Activated naive CD8-positive, alpha-beta T cell (primary cell): ENCODE results near the gene TNFRSF9.
A peak's percentile ranks its signal among the peaks of the same experiment; 100 is the strongest.

ENCODE experiments used
- H3K27ac Mint-ChIP-seq: one replicate; pipeline ENCODE4 v1.8.0; 2021; ENCODE audit warnings: mixed read lengths
- H3K27me3 Mint-ChIP-seq: one replicate; pipeline ENCODE4 v1.8.0; 2021; ENCODE audit warnings: mixed read lengths
- H3K36me3 Mint-ChIP-seq: one replicate; pipeline ENCODE4 v1.8.0; 2021; ENCODE audit warnings: mixed read lengths
- H3K4me1 Mint-ChIP-seq: one replicate; pipeline ENCODE4 v1.8.0; 2021; ENCODE audit warnings: low read depth, mixed read lengths
- H3K4me3 Mint-ChIP-seq: one replicate; pipeline ENCODE4 v1.8.0; 2021; ENCODE audit warnings: mild to moderate bottlenecking, mixed read lengths
- H3K9me3 Mint-ChIP-seq: one replicate; pipeline ENCODE4 v1.8.0; 2021; ENCODE audit warnings: low read depth, mixed read lengths

Gene TNFRSF9

DNA sequence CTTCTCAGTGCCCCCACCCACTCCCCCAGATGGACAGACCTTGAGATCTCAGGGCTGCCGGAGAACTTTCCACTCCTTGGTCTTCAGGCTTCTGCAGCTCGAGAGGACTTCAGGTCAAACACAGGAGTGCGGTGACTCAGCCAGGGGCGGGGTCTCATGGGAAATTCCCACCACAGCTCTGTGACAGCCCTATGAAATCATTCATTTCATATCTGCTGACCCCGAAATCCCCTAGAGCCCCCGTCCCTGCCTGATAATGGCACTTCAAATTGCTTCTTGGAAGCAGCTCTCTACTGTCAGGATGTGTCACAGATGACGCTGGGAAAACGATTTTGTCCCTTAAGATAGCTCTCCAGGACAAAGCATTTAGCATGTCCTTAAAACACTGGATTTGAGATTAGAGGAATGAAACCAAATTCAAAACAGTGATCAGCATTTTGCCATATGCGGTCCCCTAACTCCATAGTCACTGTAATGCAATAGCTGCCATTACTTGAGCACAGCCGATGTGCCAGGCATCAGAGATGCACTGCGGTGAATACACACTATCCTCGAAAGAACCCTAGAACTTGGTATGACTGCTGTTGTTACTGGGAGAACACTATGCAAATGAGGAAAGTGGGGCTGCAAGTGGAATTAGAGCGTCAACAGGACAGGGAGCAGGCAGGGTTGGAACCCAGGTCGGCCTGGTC lies at the start of gene TNFRSF9:
Gene TNFRSF9 (minus strand): TSS at position 95 of the 692 bp plus-strand sequence. CDS start 845 bp downstream, outside the sequence.
- Mint-ChIP-seq H3K4me1 (peaks cover 47% of the 10 kb centered on the region), H3K27me3 (no peaks in the 10 kb centered on the region)

DNA sequence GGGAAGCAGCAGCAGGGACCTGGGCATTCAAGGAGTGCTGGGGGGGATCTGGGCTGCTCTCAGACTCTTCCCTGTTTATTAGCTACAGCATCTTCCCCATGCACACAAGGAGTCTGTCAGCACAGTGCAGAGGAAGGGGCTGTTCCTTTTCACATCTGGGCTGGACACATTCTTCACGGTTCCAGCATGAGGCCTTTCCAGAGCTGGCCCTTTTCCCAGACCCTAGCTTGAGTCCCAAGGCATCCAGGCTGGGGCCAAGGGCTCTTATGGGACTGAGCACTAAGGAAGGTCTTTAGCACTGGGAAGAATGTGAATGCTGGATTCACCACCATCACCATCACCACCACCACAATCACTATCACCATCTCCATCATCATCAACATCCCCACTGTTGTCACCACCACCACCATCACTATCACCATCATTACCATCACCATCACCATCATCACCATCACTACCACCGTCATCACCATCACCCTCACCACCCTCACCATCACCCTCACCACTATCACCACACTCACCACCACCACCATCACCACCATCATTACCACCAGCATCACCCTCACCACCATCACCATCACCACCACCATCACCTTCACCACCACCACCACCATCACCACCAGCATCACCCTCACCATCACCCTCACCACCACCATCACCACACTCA lies 49.3 kb upstream of the TNFRSF9 start:
- Mint-ChIP-seq H3K4me1 (no peaks in the 10 kb centered on the region), H3K27ac (peak overlapping the region; percentile 2), H3K36me3 (peaks cover 12% of the 10 kb centered on the region), H3K4me3 (no peak overlapping the region), H3K27me3 (no peaks in the 10 kb centered on the region), H3K9me3 (no peaks in the 10 kb centered on the region)

More for the DNA sequence above, at the start of gene TNFRSF9:
- Mint-ChIP-seq H3K4me3 (peak within 1 kb of the TSS; percentile 89), H3K36me3 (peaks cover 23% of the 10 kb centered on the region), H3K9me3 (no peaks in the 10 kb centered on the region), H3K27ac (peak within 1 kb of the TSS; percentile 95)

DNA sequence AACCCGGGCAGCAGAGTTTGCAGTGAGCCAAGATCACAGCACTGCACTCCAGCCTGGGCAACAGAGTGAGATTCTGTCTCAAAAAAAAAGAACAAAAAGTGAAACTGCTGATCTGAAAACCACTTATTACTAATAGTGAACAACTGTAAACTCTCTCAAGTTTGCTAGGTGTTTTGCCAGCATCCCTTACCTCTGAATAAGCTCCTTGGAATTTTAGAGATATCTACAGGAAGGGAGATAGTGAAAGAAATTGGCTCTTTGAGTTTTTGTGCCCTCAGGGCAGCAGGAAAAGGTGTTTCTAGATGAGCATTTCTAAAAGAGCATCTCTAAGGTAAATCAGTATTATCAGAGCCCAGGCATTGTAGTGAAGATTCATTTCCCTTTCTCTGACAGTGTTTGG lies 47.9 kb upstream of the TNFRSF9 start:
- Mint-ChIP-seq H3K36me3 (peaks cover 10% of the 10 kb centered on the region), H3K4me3 (no peak overlapping the region), H3K27me3 (no peaks in the 10 kb centered on the region), H3K27ac (no peak overlapping the region), H3K4me1 (no peaks in the 10 kb centered on the region), H3K9me3 (no peaks in the 10 kb centered on the region)

DNA sequence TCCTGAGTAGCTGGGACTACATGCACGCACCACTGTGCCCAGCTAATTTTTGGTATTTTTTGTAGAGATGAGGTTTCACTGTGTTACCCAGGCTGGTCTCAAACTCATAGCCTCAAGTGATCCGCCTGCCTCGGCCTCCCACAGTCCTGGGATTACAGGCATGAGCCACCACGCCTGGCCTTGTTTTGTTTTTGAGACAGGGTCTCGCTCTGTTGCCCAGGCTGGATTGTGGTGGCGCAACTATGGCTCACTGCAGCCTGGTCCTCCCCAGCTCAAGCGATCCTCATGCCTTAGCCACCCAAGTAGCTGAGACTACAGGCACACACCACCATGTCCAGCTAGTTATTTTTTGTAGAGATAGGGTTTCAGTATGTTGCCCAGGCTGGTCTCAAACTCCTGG lies 46.9 kb upstream of the TNFRSF9 start:
- H3K27ac Mint-ChIP-seq, result peak overlapping the region; percentile 17
- H3K4me1 Mint-ChIP-seq, result peaks cover 3% of the 10 kb centered on the region
- no peak overlapping the region for H3K4me3 Mint-ChIP-seq
- peaks cover 10% of the 10 kb centered on the region for H3K36me3 Mint-ChIP-seq
- H3K27me3 Mint-ChIP-seq, result no peaks in the 10 kb centered on the region
- H3K9me3 Mint-ChIP-seq, result no peaks in the 10 kb centered on the region

DNA sequence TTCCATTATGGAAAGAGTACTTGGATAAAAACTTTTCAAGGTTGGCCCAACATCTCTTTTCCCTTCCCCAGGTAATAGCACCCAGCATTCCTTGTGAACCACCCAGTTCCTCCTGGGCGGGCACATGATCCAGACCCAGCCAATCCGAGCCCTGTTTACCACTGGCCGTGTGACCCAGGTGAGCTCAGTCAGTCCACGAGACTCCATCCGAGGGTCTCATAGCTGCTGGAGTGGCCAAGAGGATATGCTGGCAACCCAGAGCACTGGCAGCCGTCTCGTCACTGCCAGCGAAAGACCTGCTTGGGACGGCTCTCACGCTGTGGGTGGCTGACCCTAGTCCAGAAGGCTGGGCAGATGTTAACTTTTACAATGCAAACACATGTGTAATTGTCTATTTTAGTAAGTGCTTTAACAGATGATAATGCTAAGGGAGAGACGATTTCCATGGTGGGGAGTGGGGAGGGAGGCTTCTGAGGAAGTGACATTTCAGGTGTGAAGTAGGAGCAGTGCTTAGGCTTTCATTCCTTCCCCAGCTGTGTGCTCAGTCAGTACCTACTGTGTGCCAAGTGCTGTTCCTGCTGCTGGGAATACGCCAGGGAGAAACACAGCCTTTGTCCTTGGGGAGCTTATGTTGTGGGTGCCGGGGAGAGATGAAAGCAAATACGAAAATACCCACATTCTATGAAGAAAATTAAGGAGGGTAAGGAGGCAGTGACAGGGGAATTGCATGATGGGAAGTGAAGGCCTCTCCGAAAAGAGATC lies 45.4 kb upstream of the TNFRSF9 start:
- no peak overlapping the region for H3K4me3 Mint-ChIP-seq
- H3K9me3 Mint-ChIP-seq, result no peaks in the 10 kb centered on the region
- H3K27me3 Mint-ChIP-seq, result no peaks in the 10 kb centered on the region

DNA sequence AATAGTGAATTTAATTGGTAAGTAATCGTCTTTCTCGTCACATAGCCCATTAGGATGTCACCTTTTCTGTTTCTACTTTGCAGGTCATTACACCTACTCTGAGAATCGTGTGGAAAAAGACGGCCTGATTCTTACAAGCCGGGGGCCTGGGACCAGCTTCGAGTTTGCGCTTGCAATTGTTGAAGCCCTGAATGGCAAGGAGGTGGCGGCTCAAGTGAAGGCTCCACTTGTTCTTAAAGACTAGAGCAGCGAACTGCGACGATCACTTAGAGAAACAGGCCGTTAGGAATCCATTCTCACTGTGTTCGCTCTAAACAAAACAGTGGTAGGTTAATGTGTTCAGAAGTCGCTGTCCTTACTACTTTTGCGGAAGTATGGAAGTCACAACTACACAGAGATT lies 44.2 kb upstream of the TNFRSF9 start:
- Mint-ChIP-seq H3K4me1 (peaks cover 7% of the 10 kb centered on the region), H3K27me3 (no peaks in the 10 kb centered on the region), H3K9me3 (no peaks in the 10 kb centered on the region), H3K36me3 (peaks cover 6% of the 10 kb centered on the region), H3K27ac (no peak overlapping the region), H3K4me3 (no peak overlapping the region)

More for the DNA sequence above, 45.4 kb upstream of the TNFRSF9 start:
- Mint-ChIP-seq H3K4me1 (peaks cover 7% of the 10 kb centered on the region), H3K27ac (peak overlapping the region; percentile 64), H3K36me3 (peaks cover 12% of the 10 kb centered on the region)

DNA sequence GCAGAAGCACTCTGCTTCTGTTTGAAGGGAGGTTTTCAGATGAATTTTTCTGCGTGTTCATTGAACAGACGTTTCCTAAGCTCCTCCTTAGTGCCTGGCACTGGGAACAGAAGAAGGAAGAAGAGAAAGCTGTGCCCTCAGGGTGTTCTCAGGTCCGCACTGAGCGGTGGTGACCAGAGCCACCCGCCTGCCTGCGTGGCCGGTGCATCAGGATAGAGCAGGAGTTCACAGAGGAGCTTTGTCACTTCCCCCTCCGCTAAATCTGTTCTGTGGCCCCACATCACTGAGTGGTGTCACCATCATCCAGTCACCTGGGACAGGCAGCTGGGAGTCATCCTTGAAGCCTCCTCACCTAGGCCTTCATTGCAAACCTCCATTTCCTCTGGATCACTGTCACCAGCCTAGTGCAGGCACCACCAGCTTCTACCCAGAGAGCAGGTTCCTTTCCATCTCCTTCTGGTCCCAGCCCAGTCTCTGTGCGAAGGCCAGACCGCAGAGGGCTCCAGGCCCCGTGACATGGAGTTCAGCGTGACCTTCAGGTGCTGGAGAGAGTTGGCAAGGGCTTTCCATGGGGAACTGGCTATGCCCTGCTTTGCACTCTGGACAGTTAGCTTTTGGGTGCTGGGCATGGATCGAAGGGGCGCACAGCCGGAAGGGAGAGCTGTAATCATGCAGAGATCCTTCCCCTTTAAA lies 42.6 kb upstream of the TNFRSF9 start:
- no peaks in the 10 kb centered on the region for H3K9me3 Mint-ChIP-seq
- H3K4me3 Mint-ChIP-seq, result no peak overlapping the region
- peaks cover 7% of the 10 kb centered on the region for H3K4me1 Mint-ChIP-seq
- H3K36me3 Mint-ChIP-seq, result peaks cover 5% of the 10 kb centered on the region
- no peak overlapping the region for H3K27ac Mint-ChIP-seq
- no peaks in the 10 kb centered on the region for H3K27me3 Mint-ChIP-seq

DNA sequence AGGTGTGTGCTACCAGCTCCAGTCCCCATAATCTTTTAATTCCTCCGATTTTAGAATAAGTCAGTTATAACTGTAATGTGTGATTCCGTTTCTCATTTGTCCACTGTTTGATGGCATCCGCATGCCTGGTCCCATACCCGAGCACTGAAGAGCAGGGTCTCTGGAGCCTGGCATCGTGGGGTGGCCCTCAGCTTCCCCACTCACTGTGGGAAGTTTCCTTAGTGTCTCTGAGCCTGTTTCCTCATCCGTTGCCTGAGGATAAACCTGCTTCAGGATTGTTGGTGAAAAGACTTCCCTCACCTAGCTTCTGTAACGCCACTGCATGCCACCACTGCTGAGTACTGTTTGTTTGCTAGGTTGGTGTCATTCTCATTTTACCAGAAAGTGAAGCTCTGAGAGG lies 40.3 kb upstream of the TNFRSF9 start:
- Mint-ChIP-seq H3K27me3 (no peaks in the 10 kb centered on the region), H3K4me1 (peaks cover 13% of the 10 kb centered on the region), H3K9me3 (no peaks in the 10 kb centered on the region), H3K27ac (peak overlapping the region; percentile 73), H3K4me3 (no peak overlapping the region), H3K36me3 (peaks cover 2% of the 10 kb centered on the region)

DNA sequence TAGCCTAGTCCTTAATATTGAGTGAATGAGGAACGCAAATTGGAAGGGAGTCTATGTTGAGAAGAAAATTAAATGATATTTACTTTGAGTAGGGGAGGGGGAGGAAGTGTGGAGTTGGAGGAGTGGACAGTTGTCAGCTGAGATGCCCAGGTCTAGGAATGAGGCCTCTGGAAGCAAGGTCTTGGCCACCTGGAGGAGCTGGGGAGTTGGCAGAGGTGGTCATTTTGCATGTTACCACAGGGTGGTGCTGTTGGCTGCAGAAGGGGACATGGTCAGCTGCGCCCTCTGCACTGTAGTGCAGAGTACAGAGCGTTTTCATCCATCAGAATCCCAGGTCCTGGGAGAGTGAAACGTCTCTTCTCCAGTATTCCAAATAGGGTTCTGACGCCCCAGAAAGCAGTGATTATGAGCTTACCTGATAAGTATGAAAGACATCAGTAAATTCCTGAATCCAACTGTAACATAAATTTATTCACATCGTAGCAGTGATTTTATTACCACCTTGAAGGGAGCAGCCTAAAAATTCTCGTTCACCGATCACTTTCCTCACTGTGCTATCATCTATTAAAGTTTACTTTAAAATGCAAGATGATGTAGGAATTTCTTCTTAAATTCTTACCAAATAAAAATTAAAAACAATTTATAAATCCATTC lies 34.7 kb upstream of the TNFRSF9 start:
- Mint-ChIP-seq H3K9me3 (no peaks in the 10 kb centered on the region), H3K4me1 (peaks cover 14% of the 10 kb centered on the region), H3K27me3 (no peaks in the 10 kb centered on the region), H3K4me3 (no peak overlapping the region), H3K27ac (peak overlapping the region; percentile 59), H3K36me3 (peaks cover 2% of the 10 kb centered on the region)

DNA sequence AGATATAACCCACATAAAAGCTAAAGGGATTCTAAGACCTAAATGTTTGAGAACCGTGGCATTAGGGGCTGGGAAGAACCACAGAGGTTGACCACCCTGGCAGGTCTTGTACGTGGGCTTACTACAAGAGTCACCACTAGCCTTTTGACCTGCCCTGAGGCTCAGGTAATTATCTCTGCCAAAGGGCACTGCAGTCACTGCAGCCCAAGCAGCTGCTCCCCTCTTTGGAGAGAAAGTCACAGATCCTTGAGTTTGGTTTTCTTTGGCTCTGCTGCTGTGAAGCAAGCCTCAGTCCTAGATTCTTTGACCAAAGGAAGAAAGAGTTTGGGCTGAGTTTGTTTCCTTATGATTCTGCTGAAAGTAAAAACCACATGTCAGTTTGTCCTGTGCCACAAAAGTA lies 32.4 kb upstream of the TNFRSF9 start:
- Mint-ChIP-seq H3K4me3 (no peak overlapping the region), H3K36me3 (peaks cover 7% of the 10 kb centered on the region), H3K27me3 (no peaks in the 10 kb centered on the region), H3K9me3 (no peaks in the 10 kb centered on the region), H3K4me1 (peaks cover 17% of the 10 kb centered on the region), H3K27ac (peak overlapping the region; percentile 41)

DNA sequence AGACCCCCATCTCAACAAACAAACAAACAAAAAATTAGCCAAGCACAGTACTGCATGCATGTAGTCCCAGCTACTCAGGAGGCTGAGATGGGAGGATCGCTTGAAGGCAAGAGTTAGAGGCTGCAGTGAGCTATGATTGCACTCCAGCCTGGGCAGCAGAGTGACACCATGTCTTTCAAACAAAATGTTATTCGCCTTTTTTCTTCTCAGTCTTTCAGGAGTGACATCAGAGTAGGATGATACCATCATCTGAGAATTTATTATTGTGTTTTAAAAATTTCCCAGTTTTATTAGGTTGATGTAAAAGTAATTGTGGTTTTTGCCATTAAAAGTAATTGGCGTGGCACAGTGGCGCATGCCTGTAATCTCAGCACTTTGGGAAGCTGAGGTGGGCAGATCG lies 31.6 kb upstream of the TNFRSF9 start:
- no peak overlapping the region for H3K27ac Mint-ChIP-seq
- no peaks in the 10 kb centered on the region for H3K9me3 Mint-ChIP-seq
- no peaks in the 10 kb centered on the region for H3K27me3 Mint-ChIP-seq

DNA sequence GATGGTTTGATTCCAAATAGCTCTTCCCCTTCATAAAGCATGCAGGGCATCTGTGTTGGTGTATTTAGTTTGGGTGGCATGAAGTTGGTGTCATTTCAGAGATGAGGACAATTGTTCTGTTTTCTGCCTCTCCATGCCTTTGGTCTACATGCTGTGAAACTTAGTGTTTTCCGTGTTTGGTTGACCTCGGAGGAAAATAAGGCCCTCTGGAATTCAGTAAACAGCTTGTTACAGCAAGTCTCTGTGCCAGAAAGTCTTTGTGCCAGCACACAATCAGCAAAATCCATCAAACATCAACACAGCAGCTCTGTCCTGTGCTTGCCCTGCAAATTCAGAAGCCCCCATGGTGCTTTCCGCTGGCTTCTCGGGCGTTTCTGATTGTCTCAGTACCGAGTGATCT lies 30.4 kb upstream of the TNFRSF9 start:
- H3K27ac Mint-ChIP-seq, result no peak overlapping the region
- H3K9me3 Mint-ChIP-seq, result no peaks in the 10 kb centered on the region
- H3K36me3 Mint-ChIP-seq, result peaks cover 7% of the 10 kb centered on the region
- no peak overlapping the region for H3K4me3 Mint-ChIP-seq
- H3K27me3 Mint-ChIP-seq, result no peaks in the 10 kb centered on the region
- H3K4me1 Mint-ChIP-seq, result peaks cover 26% of the 10 kb centered on the region

More for the DNA sequence above, 31.6 kb upstream of the TNFRSF9 start:
- H3K4me3 Mint-ChIP-seq, result no peak overlapping the region
- H3K36me3 Mint-ChIP-seq, result peaks cover 7% of the 10 kb centered on the region
- peaks cover 19% of the 10 kb centered on the region for H3K4me1 Mint-ChIP-seq

DNA sequence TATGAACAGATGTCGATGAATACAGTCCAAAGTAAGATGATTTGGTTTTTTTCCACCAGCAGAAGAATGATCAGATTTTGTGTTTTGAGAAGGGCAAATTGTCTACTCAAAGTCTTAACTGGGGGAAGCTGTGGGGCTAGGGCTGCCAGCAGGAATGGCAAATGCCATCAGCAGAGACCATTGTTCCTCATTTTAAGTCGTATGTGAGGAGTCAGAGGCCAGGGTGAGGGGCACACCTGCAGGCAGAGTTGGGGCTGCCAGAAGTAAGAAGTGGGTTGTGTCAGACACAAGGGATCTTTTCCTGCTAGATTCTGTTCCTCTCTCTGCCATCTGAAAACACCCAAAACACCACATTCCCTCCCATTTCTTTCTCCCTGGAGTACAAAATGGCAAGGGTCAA lies 29.6 kb upstream of the TNFRSF9 start:
- no peaks in the 10 kb centered on the region for H3K27me3 Mint-ChIP-seq
- no peaks in the 10 kb centered on the region for H3K9me3 Mint-ChIP-seq
- peak overlapping the region; percentile 34 for H3K27ac Mint-ChIP-seq
- H3K4me3 Mint-ChIP-seq, result no peak overlapping the region
- peaks cover 9% of the 10 kb centered on the region for H3K36me3 Mint-ChIP-seq
- H3K4me1 Mint-ChIP-seq, result peaks cover 32% of the 10 kb centered on the region

DNA sequence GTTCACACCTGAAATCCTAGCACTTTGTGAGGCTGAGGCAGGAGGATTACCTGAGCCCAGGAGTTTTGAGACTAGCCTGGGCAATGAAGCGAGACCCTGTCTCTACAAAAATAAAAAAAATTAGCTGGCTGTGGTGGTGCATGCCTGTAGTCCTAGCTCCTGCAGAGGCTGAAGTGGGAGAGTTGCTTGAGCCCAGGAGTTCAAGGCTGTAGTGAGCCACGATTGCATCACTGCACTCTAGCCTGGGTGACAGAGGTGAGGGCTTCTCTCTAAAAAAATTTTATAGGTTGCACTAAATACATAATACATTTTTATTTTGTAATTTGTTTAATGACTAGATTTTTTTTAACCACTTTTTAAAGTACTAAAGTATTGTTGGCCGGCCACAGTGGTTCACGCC lies 27.0 kb upstream of the TNFRSF9 start:
- no peak overlapping the region for H3K4me3 Mint-ChIP-seq
- H3K9me3 Mint-ChIP-seq, result no peaks in the 10 kb centered on the region
- peaks cover 17% of the 10 kb centered on the region for H3K36me3 Mint-ChIP-seq
- H3K27ac Mint-ChIP-seq, result peak overlapping the region; percentile 25
- peaks cover 51% of the 10 kb centered on the region for H3K4me1 Mint-ChIP-seq
- no peaks in the 10 kb centered on the region for H3K27me3 Mint-ChIP-seq
